Hematopoietic multipotent progenitor cell treated with erythropoietin and hydrocortisone succinate and interleukin-3 and kit ligand, for 4 days (in vitro differentiated cells): Measurements from ENCODE around the gene TOB1.

ENCODE experiments used
- DNase-seq: peaks from one replicate; pipeline ENCODE4 v3.0.0-alpha.2; 2015

The TOB1 gene

GRCh38 chr17:50866261-50866949, at the start of gene TOB1:
Gene TOB1, minus strand, starts transcription at chr17:50866354. Its CDS starts 2,337 bp downstream, at chr17:50864017.
- DNase-seq: peak; percentile 99

GRCh38 chr17:50914505-50915063, 48.4 kb upstream of the TOB1 start:
- DNase-seq: no peak

GRCh38 chr17:50913120-50913519, 47.0 kb upstream of the TOB1 start:
- no peak for DNase-seq

- no peak for DNase-seq
Observed at GRCh38 chr17:50911890-50912289, 45.7 kb upstream of the TOB1 start.

GRCh38 chr17:50911450-50911849, 45.3 kb upstream of the TOB1 start:
- DNase-seq: no peak

- peak; percentile 81 for DNase-seq
Observed at GRCh38 chr17:50909765-50910605, 43.8 kb upstream of the TOB1 start.

- no peak for DNase-seq
Observed at GRCh38 chr17:50908860-50909764, 43.0 kb upstream of the TOB1 start.

- DNase-seq: no peak
Observed at GRCh38 chr17:50908140-50908859, 42.1 kb upstream of the TOB1 start.

- DNase-seq: no peak
Observed at GRCh38 chr17:50906443-50906842, 40.3 kb upstream of the TOB1 start.

- no peak for DNase-seq
Observed at GRCh38 chr17:50905460-50905803, 39.3 kb upstream of the TOB1 start.

- no peak for DNase-seq
Observed at GRCh38 chr17:50904518-50905459, 38.6 kb upstream of the TOB1 start.

GRCh38 chr17:50903604-50904517, 37.7 kb upstream of the TOB1 start:
- no peak for DNase-seq

GRCh38 chr17:50902372-50903353, 36.5 kb upstream of the TOB1 start:
- DNase-seq: no peak

GRCh38 chr17:50900383-50900892, 34.3 kb upstream of the TOB1 start:
- DNase-seq: no peak

GRCh38 chr17:50899559-50900319, 33.6 kb upstream of the TOB1 start:
- no peak for DNase-seq

GRCh38 chr17:50899005-50899460, 32.9 kb upstream of the TOB1 start:
- DNase-seq: no peak

- no peak for DNase-seq
Observed at GRCh38 chr17:50898369-50899004, 32.3 kb upstream of the TOB1 start.
